ENCODE data around the gene RFPL4A.
"Not testable (repeated sequence)": the region's sequence is repeated elsewhere in the genome, so short reads cannot be mapped to it uniquely, and the experiment has no call there.

Gene RFPL4A

GRCh38 chr19:55758797-55759196, at the start of gene RFPL4A:
TSS of gene RFPL4A (plus strand) at chr19:55759097. CDS start at chr19:55761801, 2,704 bp downstream.
- DNase-seq, result not testable (repeated sequence)

DNA sequence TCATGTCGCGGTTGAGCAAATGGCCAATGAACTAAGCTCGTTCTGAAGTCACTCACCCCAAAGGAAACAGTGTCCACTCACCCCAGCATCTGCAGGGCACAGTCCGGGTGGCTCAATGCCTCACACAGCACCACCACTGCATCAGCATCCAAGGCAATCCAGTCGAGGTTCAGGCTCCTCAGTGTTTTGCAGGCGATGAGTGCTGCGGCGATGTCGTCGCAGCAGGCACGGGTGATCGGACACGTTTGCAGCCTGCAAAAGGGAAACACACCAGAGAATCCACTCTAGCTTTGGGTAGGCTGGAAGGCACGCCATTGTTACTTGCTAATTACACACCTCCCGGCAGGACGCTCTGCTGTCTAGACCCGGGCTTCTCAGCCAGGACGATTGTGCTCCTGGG, 47.2 kb upstream of the RFPL4A start:
- no peak for DNase-seq

DNA sequence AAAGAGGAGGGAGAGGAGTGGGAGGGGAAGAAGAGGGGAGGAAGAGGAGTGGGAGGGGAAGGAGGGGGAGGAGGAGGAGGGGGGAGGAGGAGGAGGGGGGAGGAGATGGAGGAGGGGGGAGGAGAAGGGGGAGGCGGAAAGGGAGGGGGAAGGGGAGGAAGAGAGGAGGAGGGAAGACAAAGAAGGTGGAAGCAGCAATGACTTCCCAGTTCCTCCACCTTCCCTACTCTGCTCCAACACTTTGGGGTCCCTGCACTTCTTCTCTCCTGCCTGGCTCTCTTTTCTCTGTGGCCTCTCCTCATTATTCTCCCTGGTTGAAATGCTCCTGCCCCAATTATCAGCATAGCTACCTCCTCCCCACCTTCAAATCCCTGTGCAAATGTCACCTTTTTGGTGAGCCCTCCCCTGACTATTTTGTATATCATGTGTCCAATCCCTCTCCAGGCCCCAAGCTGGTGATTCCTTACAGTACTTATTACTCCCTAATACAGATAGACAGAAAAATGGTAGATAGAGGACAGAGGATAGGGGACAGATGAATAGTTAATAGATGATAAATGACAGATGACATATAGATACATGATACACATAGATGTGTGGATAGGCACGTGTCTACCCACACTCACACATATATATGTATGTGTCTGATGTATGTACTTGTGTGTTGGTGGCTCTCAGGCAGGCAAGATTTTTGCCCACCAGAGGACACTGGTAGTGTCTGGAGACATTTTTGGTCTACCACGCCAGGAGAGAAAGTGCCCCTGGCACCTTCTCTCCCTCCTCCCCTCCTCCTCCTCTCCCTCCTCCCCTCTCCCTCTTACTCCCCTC, 45.9 kb upstream of the RFPL4A start:
- no peak for DNase-seq

GRCh38 chr19:55716531-55716930, 42.4 kb upstream of the RFPL4A start:
- DNase-seq, result no peak

- DNase-seq, result no peak
Measured at GRCh38 chr19:55717251-55717650, 41.6 kb upstream of the RFPL4A start.

GRCh38 chr19:55717879-55718711, 40.8 kb upstream of the RFPL4A start:
- DNase-seq, result not testable (repeated sequence)

- DNase-seq, result no peak
Measured at GRCh38 chr19:55720214-55720746, 38.6 kb upstream of the RFPL4A start.

DNA sequence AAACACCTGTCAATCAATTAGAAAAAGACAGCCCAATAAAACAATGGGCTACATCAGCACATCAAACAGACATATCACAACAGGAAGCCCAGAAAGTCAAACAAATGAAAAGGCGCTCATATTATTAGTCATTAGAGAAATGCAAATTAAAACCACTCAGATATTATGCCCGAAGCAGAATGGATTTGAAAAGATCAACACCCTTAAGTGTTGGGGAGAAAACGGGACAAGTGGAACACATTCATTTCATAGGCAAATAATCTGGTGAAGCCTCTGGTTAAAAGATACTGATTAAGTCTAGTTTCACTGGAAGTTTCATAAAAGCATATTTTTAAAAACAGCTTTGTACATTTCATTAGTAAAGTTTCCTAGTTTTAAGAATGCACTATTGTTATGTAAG, 38.1 kb upstream of the RFPL4A start:
- no peak for DNase-seq

DNA sequence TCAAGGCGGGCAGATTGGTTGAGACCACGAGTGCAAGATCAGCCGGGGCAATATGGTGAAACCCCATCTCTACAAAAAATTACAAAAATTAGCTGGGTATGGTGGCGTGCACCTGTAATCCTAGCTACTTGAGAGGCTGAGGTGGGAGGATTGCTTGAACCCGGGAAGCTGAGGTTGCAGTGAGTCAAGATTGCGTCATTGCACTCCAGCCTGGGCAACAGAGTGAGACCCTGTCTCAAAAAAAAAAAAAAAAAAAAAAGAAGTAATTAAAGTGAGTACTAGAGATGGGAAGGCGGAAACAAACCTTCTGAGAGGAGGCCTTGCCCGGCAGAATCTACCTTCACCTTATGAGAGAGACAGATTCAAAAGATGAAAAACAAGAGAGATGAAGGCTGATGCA, 35.4 kb upstream of the RFPL4A start:
- no peak for DNase-seq

DNA sequence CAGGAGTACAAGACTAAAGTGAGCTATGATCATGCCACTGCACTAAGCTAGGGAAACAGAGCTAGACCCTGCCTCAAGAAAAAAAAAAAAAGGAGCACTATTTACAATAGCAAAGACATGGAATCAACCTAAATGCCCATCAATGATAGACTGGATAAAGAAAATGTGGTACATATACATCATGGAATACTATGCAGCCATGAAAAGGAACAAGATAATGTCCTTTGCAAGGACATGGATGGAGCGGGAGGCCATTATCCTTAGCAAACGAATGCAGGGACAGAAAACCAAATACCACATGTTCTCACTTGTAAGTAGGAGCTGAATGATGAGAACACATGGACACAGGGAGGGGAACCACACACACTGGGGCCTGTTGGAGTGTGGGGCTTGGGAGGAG, 28.5 kb upstream of the RFPL4A start:
- DNase-seq, result not testable (repeated sequence)

DNA sequence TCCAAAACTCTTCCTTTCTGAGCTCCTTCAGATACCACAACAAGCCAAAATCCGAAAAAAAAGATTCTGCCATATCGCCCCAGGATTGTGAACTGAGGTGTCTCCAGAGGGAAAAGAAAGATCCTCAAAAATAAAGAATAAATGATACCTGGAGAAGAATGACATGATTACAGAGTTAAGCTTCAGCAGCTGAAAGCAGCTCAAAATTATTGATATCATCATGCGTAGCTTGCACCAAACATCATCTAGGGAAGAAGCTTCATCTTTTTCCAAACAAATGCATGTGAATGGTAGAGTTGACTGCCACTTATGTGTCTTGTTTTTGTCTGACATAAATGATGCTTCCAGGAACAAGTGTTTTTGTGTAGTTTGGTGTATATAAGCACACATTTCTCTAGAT, 20.6 kb upstream of the RFPL4A start, which contains the start of gene NLRP9:
Gene NLRP9 (minus strand): TSS at position 101 of the 400 bp plus-strand sequence. CDS start 28 bp downstream, at position 73.
- DNase-seq, result no peak

GRCh38 chr19:55750715-55751114, 8.2 kb upstream of the RFPL4A start:
- no peak for DNase-seq

GRCh38 chr19:55753401-55753800, 5.5 kb upstream of the RFPL4A start:
- DNase-seq, result no peak

DNA sequence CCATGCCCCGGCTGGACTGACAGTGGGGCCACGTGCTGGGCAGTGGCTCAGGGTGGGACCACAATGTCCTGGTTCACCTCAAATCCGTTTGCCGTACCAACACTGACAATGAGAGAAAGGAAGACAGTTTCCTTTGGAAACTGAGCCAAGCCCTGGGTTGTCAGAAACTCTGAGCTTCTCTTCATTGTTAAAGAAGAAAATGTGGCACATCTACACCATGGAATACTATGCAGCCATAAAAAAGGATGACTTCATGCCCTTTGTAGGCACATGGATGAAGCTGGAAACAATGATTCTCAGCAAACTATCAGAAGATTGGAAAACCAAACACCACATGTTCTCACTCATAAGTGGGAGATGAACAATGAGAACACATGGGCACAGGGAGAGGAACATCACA, 2.1 kb upstream of the RFPL4A start:
- not testable (repeated sequence) for DNase-seq

DNA sequence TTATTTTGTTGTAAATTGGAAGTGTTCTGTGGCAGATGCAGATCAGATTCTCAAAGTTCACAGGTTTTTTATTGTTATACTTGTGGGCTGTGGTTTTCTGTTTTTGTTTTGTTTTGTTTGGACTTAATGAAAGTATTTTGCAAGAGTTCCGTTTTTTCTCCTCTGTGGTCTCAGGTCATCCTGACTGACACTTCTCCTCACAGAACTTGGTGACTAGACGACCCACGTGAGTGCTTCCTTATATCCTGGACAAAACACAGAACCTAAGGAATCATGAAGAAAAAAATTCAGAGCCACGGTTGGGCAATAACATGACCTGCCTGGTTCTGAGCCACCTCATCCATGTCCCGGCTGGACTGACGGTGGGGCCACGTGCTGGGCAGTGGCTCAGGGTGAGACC, 7.6 kb downstream of the RFPL4A start:
- DNase-seq, result no peak

DNA sequence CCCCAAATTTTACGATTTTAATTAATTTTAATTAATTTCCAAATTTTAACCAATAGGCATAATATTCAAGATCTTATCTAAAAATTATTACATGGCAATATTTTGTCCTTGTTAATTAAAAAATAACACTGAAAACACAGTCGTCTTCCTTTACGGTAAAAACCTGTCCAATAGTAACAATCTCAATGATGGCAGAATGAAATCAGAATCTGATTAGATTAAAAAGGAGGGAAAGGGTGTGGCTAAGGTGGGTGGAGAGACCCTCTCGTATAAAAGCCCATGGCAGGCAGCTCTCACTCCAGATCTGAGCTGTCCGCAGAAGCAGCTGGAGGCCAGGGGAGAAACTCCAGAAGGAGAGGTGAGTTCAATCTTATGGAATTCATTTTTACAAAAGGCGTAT, 9.9 kb downstream of the RFPL4A start, which contains the start of gene RFPL4AL1:
Gene RFPL4AL1 (plus strand): TSS at position 301 of the 400 bp plus-strand sequence. CDS start 2,687 bp downstream, outside the sequence.
- not testable (repeated sequence) for DNase-seq

DNA sequence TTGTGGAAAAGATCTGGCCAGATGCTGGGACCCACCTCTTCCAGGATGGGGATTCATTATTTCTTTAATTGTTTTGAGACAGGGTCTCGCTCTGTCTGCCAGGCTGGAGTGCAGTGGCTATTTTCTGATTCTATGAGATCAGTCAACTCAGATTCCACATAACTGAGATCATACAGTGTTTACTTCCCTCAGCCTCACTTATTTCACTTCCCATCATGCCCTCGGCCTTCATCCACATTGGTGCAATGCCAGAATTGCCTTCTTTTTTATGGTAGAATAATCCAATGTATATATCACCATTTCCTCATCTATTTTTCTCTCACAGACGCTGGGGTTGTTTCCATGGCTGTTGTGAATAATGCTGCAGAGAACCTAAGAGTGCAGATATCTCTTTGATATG, 10.7 kb downstream of the RFPL4A start:
- DNase-seq, result not testable (repeated sequence)

DNA sequence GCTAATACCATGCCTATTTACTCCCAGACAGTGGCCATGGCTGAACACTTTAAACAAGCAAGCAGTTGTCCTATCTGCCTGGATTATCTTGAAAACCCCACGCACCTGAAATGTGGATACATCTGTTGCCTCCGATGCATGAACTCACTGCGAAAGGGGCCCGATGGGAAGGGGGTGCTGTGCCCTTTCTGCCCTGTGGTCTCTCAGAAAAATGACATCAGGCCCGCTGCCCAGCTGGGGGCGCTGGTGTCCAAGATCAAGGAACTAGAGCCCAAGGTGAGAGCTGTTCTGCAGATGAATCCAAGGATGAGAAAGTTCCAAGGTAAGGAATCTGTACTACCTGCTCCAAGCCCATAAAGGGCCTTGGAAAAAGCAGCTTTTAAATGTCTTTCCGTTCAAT, 18.6 kb downstream of the RFPL4A start:
- no peak for DNase-seq

DNA sequence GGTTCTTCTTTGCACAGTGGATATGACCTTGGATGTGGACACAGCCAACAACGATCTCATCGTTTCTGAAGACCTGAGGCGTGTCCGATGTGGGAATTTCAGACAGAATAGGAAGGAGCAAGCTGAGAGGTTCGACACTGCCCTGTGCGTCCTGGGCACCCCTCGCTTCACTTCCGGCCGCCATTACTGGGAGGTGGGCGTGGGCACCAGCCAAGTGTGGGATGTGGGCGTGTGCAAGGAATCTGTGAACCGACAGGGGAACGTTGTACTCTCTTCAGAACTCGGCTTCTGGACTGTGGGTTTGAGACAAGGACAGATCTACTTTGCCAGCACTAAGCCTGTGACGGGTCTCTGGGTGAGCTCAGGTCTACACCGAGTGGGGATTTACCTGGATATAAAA, 19.4 kb downstream of the RFPL4A start:
- no peak for DNase-seq

DNA sequence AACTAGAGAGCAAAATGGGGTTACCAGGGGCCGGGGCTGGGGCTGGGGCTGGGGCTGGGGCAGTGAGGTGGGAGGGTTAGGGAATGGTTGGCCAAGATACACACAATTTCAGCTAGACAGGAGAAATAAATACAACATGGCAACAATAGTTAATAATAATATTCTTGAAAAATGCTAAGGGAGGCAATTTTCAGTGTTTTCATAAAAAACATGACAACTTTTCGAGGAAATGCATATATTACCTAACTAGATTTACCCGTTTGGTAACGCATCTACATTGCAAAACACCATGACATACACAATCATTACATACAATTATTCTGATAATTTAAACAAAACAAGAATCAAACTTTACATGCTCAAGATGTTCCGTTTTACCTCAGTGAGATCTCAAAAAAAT, 22.2 kb downstream of the RFPL4A start:
- no peak for DNase-seq

GRCh38 chr19:55795021-55795420, 36.1 kb downstream of the RFPL4A start:
- no peak for DNase-seq

DNA sequence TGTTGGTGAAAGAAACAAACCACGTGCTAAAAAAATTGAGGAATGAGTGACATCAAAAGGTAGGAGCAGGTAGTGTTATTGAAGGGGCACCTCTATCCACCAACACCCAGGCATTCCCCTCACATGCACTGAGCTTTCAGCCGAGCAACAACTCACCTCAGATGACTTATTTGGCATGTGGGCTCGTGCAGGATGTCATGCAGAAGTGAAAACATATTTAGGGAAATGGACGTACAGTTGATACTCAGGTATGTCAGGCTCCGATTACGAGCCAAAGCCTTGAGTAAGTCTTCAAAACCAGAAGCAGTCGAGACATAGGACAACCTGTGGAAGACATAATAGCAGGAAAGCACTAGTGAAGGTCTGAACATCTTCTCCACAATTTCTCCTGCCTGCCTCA, 42.5 kb downstream of the RFPL4A start:
- no peak for DNase-seq

DNA sequence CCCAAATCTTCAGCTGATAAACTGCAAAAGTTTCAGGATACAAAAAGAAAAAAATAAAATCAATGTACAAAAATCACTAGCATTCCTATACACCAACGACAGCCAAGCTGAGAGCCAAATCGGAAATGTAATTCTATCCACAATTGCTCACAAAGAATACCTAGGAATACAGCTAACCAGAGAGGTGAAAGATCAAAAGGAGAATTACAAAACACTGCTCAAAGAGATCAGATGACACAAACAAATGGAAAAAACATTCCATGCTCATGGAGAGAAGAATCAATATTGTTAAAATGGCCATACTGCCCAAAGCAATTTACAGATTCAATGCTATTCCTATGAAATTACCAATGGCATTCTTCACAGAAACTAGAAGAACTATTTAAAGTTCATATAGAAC, 43.4 kb downstream of the RFPL4A start:
- DNase-seq, result no peak
